GM10266 (cell line): ENCODE measurements around the gene COL15A1.

Experiments used
- DNase-seq: peaks from one replicate; pipeline ENCODE4 v3.0.0; 2012; ENCODE audit errors: extremely low spot score
- CTCF ChIP-seq: IDR thresholded peaks from 2 replicates; pipeline ENCODE4 v1.5.1; 2012; ENCODE audit warnings: mild to moderate bottlenecking, low read depth; ENCODE audit not compliant: control insufficient read depth, insufficient read depth; ENCODE audit errors: missing control alignments

COL15A1 gene

GRCh38 chr9:98933185-98933584, 10.5 kb upstream of the COL15A1 start:
- no peak for DNase-seq
- no peak for TF ChIP-seq CTCF

- TF ChIP-seq CTCF, result no peak
Measured at GRCh38 chr9:98933890-98934289, 9.8 kb upstream of the COL15A1 start.

GRCh38 chr9:98935071-98935505, 8.6 kb upstream of the COL15A1 start:
- TF ChIP-seq CTCF, result no peak
- no peak for DNase-seq

More at GRCh38 chr9:98933890-98934289, 9.8 kb upstream of the COL15A1 start:
- DNase-seq, result no peak

GRCh38 chr9:98940276-98940675, 3.4 kb upstream of the COL15A1 start:
- TF ChIP-seq CTCF, result no peak
- no peak for DNase-seq

GRCh38 chr9:98941946-98942523, 1.7 kb upstream of the COL15A1 start:
- no peak for TF ChIP-seq CTCF
- no peak for DNase-seq

GRCh38 chr9:98942906-98943681, 613 bp upstream of the COL15A1 start:
- no peak for TF ChIP-seq CTCF
- no peak for DNase-seq
